Adrenal gland (tissue), 5 donors: Measurements from ENCODE around the gene POLR2H.

Experiments used
- CTCF ChIP-seq, 6 experiments: fragments of 450-650 bp in 4 of 6; fragments of 200-600 bp in 2 of 6; sonication (generic) in 1 of 6; IDR thresholded peaks; 1 replicate in 5 of 6; 2 replicates in 1 of 6; pipeline versions ENCODE4 v1.5.1 to v1.8.0; 2016 to 2021; ENCODE audit warnings: antibody characterized with exemption in 6 of 6, mild to moderate bottlenecking in 2 of 6, moderate library complexity in 1 of 6
- POLR2A ChIP-seq, 2 donors: fragments of 450-650 bp; IDR thresholded peaks; one replicate each; pipeline ENCODE4 v1.6.1; 2017; ENCODE audit warnings: antibody characterized with exemption in 2 of 2, mild to moderate bottlenecking in 2 of 2, moderate library complexity in 1 of 2
- donor health status: DM: no; HTN: no; CAD: no.

GRCh38 chr3:184354121-184354728, 7.3 kb upstream of the POLR2H start:
- TF ChIP-seq POLR2A (IDR thresholded peaks at IDR 0.05) (no peak), CTCF (IDR thresholded peaks at IDR 0.05) (peak; percentile 55 to 67 (median 59))
